Measurements from ENCODE around the gene TPX2.

TPX2 gene

DNA sequence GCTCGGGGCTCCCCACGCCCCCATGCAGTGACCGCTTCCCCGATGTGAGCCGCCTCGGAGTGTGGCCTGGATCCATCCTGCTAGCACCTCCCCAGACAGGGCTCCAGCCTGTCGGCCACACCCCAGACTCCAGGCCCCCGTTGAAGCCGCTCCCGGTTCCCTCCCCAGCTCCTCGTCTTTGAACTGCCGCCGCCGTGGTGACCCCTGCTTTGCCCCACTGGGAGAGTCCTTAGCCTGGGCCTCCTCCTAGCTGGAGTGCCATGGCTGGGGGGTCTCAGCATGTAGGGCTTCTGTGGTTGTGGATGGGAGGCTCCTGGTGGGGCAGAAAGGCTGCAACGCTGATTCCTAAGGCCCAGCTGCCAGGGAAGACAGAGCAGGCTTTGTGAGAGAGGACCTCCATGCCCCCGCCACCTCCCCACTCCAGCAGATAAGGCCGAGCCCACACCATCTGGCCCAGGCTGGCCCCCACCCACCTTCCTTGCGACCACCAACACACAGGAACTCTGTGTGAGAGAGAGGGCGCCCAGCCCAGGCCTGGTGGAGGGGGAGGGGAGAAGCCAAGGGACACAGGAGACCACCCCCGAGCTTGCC, 94.9 kb downstream of the TPX2 start:
- DNase-seq: no peak

DNA sequence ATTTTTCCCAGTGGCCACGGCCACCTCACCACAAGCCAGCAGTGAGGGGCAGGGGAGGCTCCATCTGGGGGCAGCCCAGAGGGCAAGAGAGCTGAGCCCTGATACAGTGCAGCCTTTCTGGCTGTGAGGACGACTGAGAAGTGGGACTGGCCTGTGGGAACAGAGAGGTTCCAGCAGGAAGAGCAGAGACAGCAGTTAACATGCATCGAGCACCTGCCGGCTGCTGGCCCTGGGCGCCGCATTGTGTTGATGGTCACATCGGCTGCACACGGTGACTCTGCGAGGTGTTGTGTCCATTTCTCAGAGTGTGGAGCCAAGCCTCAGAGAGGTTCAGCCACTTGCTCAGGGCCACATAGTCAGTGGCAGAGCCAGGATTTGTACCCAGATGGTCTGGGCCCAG, 96.5 kb downstream of the TPX2 start:
- no peak for DNase-seq

DNA sequence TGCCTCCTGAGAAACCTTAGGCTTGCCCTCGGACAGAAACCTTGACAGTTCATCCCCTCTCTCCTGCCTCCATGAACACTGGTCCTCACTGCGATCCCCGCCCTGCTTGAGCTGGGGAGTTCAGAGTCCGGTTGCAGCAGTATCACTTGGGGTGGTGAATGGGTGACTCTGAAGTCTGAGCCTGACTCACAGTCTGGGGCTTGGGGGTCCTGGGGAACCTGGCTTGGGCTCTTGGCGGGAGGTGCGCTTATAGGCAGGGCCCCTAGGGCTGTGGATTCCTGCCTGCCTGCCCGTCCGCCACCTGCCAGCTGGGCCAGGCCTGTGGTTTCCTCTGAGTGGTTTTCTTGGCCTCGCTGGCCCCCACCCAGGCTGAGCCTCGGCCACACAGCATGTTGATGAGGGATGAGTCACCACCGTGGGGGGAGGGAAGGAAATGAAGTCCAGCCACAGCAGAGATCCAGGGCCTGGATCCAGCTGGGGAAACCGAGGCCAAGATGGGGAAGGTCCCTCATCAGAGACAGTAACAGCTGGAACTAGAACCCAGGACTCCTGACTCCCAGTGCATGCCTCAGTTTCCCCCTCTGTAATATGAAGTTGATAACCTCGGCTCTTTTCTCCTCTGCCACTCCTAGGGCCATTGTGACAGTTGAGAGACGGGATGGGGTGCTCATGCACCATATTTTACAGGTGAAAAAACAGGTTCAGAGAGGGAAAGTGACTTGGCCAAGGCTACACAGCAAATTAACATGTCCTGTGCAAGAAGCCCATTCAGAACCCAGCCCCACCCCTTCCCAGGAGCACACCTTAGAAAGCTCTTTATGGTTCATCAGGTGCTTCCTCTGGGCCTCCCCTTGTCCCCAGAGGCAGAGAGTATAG, 97.1 kb downstream of the TPX2 start:
- peak; percentile 90 for DNase-seq

DNA sequence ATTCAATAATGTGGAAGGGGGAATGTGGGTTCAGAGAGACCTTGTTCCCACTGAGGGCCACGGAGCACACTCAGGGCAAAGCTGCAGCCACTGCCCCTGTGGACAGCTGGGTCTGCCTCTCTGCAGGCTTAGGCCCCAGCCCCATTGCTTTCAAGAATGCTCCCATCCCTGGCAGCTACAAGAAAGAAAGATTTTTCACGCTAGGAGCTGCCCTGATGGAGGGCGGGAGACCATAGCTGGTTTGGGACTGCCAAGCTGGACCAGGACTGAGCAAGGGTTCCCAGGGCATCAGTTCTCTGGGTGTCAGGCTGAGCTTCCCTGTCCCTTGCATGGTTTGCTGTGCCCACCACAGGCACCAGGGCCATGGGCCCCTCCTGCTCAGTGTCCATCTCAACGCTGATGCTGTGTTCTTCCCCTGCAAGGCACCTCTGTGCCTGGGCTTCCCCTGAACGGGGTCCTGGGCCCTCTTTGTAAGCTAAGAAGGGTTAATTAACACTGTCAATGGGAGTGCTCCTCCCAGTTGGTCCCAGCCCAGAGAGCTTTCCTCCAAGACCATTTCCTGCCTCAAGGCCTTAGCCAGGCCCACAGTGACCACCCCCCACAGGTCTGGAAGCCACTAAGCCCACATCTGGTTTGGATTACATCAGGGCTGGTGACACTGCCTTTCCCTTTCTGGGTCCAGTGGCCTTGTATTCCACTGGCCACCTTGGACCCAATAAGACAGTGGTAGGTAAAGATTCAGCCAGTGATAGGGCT, 97.9 kb downstream of the TPX2 start:
- peak; percentile 69 for DNase-seq

DNA sequence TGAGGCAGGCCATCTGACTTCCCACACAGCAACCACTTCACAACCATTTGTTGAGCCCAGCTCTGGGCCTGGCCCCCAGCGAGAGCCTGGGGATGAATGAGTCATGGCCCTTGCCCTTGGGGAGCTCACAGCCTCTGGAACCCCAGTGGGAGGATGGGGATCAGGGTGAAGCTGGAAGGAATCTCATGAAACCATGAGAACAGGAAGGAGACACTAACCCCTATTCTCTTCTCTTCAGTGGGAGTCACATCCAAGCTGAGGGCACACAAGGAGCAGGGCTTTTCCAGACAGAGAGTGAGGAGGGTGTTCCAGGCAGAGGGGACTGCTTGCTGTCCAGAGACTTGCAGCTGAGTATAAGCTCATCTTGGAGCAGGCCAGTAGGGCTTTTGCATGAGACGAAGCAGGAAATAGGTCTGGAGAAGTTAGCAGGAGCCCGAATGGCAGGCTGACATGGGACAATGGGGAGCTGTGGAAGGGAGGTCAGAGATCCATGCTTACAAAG, 98.9 kb downstream of the TPX2 start:
- no peak for DNase-seq

DNA sequence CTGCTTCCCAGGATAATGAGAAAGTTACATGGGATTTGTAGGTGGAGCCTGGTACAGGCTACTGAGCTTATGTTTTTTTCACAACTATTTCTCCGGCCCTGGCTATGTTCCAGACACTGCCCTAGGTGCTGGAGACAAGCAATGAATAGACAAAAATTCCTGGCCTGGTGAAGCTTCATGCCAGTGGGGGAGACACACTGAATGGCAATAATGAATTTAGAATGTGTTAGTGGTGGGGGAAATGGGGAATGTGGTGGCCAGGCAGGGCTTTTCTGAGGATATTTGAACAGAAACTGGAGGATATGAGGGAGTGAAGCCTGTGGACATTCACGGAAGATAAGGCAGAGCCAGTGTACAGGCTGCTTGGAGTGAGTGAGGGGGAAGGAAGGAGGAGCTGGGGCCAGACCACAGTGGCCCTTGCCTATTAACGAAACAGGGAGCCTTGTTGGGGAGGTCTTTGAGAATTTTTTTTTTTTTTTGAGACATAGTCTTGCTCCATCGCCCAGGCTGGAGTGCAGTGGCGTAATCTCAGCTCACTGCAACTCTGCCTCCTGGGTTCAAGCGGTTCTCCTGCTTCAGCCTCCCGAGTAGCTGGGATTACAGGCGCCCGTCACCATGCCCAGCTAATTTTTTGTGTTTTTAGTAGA, 99.7 kb downstream of the TPX2 start:
- DNase-seq: no peak

DNA sequence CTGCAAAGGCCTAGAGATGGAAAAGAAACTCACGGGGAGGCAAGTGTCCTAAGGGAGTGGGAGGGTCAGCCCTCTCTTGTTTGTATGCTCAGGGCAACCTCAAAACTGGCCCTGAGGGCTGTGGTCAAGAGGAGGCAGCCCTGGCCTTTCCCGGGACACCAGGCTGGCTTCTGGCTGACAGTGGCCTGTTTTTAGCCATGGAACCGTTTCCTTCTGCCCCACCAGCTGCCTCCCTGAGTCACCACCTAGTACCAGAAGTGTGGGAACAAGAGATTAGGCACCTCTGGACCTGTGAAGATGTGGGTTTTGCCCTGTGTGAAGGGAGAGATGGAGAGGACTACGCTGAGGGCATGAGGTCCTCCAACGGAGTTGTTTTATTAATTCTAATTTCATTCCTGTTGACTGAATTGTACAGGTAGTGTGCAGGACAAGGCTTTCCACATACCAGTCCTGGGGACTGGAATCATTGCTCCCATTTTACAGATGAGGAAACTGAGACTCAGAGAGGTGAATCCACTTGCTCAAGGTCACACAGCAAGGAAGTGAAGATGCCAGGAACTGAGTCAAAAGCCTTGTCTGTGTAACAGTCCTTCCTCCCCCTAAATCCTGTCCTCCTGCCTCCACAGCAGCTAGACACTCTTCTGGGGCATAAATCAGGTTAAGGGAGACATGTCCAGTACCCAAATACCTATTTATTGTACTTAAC, 100.8 kb downstream of the TPX2 start:
- no peak for DNase-seq

DNA sequence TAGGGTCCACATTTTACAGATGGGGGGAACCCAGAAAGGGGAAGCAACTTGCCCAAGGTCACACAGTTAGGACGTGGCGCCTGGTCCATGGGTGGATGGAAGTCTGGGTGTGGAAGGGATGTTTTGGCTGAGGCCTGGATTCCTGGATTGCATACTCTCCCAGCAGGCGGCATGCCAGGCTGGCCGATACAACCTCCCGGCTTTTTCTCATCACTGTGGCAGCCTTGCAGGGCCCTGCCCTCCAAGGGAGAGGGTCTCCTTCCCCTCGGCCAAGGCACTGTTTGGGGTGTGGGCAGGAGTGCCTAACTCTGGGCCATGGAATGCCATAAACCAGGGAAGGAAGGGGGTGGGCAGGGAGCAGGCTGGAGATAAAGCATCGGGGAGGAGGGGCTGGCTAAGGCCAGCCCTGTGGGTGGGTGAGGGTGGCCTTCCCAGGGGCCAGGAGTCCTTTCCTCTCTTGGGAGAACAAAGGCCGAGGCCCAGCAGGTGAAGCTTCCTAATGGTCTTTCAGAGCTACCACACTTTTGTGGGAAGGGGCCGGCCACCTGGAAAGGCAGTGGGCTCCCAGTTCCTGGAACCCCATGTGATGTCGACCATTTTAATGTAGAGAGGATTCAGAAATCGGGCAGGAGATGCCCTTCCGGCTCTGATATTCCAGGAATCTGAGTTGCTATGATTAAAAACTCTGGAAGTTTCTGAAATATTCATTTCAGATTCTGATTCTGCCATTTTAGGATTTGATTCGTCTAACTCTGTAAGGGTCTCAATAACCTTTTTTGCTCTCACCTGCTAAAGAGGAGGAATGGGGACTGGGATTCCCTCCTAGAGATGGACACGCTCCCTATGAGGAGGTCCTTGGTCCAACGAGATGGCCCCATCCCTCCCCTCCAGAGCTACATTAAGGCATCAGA, 102.1 kb downstream of the TPX2 start:
- no peak for DNase-seq

DNA sequence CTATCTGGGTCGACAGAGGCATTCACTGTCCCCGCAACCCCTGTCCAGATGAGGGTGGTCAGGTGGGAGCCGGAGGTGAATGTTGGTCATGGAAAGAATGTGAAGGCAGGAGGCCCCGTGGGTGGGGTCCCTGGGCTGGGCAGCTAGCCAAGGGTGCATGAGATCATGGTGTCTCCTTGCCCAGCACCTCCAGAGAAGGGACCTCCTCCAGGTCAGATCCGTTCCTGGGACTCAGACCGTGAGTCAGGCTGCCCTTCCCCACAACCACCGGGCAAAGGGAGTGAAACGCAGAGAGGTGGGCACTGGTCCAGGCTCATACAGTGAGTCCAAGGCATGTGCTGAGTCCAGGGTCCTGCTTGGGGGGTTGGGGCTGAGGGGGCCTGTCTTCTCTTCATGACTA, 102.8 kb downstream of the TPX2 start:
- DNase-seq: peak; percentile 64

DNA sequence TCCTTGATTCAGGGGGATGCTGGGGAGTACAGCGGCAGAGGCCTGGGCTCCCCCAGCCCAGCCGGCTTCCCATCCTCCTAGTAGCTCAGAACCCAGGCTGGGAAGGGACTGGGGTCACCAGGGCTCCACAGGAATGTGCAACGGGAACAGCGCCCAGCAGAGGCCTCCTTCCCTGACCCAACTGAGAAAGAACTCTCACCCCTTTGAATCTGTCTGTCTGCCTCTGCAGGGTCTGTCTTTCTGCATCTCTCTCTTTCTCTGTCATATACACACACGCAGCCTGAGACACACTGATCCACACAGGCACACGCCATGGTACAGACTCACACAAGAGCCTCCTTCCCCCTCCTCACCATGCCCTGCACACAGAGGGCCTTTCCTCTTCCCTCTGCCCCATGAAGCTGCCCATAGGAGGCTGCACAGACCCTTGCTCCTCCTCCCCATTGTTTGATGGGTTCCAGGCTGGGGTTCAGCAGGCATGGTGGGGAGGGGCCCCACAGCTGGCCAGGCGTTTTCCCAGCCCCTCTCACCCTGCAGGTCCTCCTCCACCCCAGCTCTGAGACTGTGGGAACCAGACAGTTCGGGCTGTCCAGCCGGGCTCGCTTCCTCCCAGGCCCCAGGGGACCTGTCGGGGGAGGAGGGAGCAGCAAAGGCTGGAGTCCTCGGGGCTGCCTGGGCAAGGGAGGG, 103.5 kb downstream of the TPX2 start:
- peak; percentile 70 for DNase-seq

DNA sequence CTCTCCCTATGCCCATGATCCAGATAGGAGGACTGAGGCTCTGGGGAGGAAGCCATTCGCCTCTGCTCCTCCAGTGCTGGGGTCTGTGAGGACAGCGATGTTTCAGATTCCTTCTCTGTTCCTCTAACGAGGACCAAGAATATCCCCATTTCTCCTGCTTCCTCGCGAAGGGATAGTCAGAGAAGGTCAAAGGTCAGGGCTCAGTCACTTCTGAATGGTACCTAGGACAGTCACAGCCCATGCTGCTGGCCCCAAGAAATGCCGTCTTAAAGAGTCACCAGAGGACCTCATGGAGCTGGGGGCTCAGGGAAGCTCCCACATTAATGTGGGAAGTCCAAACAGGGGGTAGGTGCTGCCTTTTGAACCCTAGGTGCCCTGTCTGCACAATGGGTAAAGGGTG, 104.2 kb downstream of the TPX2 start:
- DNase-seq: no peak

DNA sequence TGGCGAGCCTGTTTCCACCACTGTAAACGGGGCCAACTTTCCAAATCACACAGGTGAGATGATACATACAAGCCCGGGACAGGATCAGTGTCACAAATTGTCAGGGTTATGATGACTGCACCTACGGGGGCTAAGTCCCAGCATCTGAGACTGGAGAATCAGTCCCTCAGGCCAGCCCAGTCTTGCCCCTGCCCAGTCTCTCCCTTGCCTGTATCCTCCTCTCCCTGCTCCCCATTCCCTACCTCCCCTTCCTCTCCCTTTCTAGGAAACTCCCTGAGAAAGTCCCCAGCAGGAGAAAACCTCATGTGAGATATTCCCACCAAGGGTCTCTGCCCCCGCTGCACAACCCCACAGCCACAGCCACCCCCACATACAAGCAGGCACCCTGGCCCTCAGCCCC, 104.8 kb downstream of the TPX2 start:
- no peak for DNase-seq

DNA sequence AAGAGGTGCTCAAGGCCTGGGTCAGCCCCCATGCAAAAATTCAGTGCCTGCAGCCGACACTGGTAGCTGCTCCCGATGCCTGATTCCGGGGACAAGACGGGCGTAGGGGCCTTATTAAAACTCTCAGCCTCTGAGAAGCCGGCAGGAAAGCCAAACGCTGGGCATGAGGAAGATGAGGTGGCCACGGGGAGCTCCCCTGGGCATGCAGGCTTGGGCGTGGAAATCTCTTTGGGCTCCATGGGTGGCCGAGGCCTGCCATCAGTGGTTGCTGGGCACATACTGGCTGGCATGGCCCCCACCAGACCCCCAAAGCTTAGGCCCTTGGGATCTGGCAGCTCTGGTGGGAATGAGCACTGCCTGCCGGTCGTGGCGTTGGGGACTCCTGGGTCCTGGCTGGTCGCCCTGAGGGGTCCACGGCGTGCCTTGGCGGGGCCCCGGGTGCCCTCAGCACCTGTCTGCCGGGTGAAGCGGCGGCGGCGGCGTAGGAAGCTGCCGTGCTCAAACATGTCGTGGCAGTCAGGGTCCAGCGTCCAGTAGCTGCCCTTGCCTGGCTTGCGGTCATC, 105.7 kb downstream of the TPX2 start:
- DNase-seq: no peak

DNA sequence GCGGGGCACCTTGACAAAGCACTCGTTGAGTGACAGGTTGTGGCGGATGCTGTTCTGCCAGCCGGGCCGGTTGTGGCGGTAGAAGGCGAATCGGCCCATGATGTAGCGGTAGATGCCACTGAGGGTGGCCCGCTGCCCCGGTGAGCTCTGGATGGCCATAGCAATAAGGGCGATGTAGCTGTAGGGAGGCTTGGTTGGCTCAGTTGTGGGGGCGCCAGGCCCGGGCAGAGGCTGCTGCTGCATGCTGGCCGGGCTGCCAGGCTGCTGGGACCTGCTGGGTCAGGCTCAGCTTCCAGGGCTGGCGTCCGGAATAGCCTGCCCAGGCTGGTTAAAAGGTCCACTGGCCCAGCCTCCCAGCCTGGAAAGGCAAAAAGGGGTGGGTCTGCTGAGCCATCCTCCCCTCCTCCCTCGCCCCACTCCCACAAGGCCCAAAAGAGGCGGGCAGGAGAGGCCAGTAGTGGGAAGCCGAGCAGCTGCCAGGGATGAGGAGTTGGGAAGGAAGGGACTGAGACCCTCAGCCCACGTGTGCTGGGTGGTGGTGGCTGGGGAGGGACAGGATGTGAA, 106.3 kb downstream of the TPX2 start, which contains the start of gene FOXS1:
FOXS1 (minus strand) TSS at position 305 of the 564 bp plus-strand sequence; CDS start at position 243, 62 bp downstream.
- DNase-seq: peak; percentile 68

DNA sequence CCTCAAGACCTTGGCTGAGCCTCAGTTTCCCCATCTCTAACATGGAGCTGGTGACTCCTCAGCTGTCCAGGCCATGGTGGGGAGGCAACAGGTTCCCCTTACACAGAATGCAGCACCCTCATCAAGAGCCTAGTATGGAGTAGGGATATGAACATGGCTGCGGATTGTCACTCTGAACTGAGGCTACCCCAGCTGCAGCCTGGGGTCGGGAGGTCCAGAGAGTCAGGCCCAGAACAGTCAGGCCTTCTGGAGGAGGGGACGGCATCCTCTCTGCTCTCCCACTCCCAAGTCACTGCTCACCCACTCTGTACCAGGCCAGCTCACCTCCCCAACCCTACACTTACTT, 107.7 kb downstream of the TPX2 start:
- no peak for DNase-seq

DNA sequence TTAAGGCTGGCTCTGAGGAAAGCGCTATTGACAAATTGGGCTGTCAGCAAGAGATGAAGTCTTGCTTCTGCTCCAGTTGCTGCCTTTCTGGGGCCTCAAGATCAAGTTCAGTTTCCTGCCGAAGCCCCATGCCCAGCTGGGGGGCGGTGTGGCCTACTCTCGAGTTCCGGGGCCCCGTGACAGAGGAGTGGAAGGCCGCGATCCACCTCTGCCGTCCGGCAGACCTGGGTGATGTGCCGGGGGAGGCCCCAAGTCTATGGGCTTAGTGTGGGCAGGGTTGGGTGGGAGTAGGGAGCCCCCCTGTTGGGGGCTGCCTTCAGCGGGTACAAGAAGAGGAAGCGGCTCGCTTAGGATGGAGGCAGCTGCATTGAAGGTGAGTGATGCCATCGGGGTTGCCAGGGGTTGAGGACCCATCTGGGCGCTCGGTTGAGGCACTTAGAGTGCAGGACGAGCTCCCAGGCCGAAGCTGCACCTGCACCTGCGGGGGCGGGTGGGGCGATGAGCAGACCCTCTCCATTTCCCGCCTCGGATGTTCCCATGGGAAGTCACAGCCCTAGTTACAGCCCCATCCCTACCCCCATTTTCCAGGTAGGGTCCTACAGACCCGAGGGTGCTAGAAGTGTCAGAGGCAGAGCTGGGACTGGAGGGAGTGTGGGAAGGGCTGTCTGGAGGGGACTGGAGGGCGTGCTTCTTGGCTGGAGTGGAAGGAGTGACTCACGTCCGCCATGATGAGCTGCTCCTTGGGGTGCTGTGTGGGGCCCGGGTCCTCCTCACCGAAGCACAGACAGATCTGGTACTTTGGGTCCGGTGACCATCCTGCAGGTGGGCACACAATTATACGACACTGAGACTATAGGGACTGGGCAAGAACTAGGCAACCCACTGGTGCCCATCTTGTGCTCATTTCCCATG, 109.3 kb downstream of the TPX2 start:
- DNase-seq: no peak

DNA sequence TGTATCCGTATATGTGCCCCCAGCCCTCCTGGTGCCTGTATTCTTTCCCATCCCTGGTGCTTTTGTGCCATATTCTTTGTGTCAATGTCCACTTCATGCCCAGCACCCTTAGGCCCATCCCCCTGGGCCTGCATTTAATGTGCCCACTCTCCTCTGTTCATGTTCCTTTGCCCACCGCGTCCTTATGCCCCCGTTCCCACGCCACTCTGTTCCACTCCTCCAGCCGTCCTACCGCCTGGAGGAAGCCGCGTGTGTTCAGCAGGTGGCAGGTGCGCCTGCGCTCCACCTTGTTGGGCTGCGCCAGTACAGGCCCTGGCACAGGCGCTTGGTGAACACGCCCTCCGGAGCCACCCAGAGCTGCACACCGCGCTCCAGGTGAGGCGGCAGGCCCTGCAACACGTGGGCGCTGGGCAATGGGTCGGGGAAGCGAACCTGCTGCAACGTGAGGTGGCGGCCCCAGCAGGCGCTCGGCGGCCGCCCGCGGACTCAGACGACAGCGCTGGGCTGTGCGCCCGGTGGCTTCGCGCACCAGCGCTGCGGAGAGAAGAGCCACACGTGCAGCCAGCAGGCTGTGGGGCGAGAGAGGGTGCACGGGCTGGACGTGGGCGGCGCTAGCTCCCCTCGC, 110.3 kb downstream of the TPX2 start:
- DNase-seq: no peak

All from femur (tissue), 1 donor.